Fibroblast of pulmonary artery (primary cell): Measurements from ENCODE around the gene HSF4.

Experiments used
- DNase-seq: peaks from one replicate; pipeline ENCODE4 v3.0.0-alpha.2; 2010; ENCODE audit warnings: low read depth
- H3K4me3 ChIP-seq: replicated peaks from 2 replicates; pipeline ENCODE4 v1.5.1; 2011; ENCODE audit warnings: low read depth, mild to moderate bottlenecking, control low read depth, low read length, moderate library complexity
- TF ChIP-seq, protein P1 (sequence below): IDR thresholded peaks from 2 replicates; pipeline ENCODE4 v1.5.1; 2011; ENCODE audit warnings: mild to moderate bottlenecking, control low read depth, low read length, inconsistent platforms; ENCODE audit errors: missing control alignments

HSF4 gene

DNA sequence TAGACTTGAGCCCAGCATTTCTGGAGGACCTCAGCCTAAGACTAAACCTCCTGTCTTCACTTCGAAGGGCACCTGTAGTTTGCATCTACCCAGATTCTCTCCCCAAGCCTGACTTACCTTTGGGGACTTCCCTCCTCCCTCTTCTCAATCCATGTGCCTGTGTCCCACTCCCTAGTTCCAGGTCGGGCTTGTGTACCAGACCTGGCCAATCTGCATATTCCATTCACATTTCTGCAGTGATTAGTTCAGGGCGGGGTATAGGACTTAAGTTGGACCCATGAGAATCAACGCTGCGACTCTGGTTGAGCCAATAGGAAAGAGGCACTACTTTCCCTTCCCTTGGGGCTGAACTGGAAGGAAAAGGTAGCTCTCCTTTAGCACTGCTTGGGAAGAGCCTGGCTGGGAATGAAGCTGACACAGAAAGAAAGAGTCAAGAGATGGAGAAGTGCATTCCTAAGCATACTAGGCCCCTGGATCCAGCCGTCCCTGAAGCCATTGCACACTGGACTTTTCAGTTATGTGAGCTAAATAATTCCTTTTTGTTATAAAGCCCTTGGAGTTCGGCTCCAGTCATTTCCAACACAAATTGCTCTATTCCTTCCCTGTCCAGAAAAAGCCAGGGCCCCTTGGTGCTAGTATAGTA lies 7.3 kb upstream of the HSF4 start:
- TF ChIP-seq, protein P1, sequence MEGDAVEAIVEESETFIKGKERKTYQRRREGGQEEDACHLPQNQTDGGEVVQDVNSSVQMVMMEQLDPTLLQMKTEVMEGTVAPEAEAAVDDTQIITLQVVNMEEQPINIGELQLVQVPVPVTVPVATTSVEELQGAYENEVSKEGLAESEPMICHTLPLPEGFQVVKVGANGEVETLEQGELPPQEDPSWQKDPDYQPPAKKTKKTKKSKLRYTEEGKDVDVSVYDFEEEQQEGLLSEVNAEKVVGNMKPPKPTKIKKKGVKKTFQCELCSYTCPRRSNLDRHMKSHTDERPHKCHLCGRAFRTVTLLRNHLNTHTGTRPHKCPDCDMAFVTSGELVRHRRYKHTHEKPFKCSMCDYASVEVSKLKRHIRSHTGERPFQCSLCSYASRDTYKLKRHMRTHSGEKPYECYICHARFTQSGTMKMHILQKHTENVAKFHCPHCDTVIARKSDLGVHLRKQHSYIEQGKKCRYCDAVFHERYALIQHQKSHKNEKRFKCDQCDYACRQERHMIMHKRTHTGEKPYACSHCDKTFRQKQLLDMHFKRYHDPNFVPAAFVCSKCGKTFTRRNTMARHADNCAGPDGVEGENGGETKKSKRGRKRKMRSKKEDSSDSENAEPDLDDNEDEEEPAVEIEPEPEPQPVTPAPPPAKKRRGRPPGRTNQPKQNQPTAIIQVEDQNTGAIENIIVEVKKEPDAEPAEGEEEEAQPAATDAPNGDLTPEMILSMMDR: no peak
- DNase-seq: no peak
- no peak overlapping the region for H3K4me3 ChIP-seq

DNA sequence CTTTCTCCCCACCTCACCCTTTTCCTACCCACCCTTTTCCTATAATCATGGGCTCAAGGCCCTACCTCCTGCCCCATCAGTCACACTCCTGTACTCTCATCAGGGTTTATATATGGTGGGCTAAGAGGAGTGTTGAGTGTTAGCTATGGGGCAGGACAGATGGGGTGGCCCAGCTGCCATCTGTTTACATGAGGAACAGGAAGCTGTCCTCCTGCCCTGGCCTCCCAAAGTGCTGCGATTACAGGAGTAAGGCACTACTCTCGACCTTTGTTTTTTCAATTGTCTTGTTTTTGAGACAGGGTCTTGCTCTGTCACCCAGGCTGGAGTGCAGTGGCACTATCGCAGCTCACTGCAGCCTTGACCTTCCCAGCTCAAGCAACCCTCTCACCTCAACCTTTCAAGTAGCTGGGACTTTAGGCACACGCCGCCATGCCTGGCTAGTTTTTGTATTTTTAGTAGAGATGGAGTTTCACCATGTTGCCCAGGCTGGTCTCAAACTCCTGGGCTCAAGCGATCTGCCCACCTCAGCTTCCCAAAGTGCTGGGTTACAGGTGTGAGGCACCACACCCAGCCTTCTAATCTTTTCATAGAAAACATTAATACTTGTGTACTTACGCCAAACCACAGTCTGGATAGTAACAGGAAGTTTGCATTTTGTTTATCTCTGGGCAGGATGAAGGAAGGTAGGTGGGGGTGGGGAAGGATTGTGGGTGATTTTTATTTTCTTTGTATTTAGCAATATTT lies 6.5 kb upstream of the HSF4 start:
- TF ChIP-seq, protein P1: no peak
- no peak for DNase-seq
- no peak overlapping the region for H3K4me3 ChIP-seq

DNA sequence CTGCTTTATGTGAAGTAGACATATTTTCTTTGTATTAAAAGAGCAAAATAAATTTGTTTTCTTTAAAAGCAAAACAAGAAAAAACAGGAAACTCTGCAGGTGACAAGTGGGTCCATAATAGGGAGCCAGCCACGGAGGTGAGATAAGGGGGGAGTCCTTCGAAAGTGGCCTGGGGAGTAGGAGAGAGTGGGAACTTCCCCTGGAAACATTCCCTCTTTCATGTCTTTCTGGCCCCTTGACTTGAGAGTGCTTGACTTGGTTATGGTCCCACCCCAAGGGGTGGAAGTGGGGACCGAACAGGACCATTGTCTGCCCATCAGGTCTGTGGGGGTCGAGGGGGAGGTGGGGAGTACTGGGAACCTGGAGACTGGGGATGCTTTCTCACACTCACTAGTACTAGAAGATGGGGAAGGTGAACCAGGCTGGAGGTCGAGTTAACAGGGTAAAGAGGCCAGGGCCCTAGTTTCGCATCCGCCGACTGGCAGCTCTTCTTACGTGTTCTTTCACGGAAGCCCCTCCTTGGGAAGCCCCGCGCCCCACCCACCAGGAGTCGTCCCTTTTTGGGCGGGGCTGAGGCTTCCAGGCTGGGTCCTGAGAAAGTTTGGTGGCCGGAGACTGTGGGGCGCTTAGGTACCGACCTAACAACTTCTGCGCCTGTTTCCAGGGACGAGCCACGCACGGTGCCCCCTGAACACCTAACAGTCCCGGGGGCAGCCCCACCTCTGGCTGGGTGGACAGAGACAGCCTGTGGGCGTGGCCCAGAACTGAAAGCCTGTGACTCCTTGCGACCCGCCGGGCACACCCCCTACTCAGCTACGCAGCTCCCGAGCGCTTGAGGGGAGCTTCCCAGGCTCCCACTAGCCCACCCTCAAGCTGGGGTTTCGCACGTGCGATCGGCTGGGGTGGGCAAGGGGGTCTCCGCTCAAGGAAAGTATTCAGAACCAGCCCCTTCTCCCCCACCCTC lies 5.6 kb upstream of the HSF4 start:
- TF ChIP-seq, protein P1: no peak
- peak overlapping the region; percentile 93 for H3K4me3 ChIP-seq
- peak; percentile 28 for DNase-seq

DNA sequence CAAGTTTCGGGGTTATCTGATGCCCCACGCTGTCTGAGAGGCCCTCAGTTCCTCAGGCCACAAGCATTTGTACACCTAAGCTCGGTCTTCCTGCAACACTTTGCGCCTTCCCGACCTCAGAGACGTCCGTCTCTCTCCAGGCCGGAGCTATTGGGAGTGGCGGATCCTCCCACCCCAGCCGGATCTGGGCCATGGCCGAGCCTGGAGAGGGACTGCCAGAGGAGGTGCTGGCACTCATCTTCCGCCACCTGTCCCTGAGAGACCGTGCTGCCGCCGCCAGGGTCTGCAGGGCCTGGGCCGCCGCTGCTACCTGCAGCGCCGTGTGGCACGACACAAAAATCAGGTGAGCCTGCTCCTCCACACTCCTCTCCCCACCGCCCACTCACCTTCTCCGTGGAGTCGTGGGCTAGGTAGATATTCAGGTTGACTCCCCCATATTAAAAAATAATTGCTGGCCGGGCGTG lies 2.9 kb upstream of the HSF4 start:
- H3K4me3 ChIP-seq: peak overlapping the region; percentile 93

DNA sequence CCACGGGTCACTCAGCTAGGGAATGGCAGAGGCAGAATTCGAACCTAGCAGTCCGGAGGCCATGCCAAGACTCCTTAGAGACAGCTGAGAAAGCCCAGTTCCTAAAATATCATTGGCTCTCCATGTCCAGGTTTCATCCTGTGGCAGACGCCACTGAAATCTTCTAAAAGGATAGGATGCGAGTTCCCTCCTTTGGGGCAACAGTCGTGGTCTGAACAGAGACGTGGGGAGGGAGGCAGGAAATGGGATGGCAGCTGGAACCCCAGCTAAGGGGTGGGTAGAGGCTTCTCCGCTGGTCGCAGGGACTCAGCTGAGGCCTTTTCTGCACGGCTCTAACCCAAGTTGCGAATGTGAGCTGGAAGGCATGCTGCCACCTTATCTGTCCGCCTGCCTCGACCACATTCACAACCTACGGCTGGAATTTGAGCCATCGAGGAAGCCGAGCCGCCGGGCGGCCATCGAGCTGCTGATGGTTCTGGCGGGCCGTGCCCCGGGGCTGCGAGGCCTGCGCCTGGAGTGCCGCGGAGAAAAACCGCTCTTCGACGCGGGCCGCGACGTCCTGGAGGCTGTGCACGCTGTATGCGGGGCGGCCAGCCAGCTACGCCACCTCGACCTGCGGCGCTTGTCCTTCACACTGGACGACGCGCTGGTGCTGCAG lies 1.9 kb upstream of the HSF4 start:
- TF ChIP-seq, protein P1: no peak
- DNase-seq: peak; percentile 34
- H3K4me3 ChIP-seq: no peak overlapping the region

More for the DNA sequence above, 2.9 kb upstream of the HSF4 start:
- TF ChIP-seq, protein P1: no peak
- no peak for DNase-seq

DNA sequence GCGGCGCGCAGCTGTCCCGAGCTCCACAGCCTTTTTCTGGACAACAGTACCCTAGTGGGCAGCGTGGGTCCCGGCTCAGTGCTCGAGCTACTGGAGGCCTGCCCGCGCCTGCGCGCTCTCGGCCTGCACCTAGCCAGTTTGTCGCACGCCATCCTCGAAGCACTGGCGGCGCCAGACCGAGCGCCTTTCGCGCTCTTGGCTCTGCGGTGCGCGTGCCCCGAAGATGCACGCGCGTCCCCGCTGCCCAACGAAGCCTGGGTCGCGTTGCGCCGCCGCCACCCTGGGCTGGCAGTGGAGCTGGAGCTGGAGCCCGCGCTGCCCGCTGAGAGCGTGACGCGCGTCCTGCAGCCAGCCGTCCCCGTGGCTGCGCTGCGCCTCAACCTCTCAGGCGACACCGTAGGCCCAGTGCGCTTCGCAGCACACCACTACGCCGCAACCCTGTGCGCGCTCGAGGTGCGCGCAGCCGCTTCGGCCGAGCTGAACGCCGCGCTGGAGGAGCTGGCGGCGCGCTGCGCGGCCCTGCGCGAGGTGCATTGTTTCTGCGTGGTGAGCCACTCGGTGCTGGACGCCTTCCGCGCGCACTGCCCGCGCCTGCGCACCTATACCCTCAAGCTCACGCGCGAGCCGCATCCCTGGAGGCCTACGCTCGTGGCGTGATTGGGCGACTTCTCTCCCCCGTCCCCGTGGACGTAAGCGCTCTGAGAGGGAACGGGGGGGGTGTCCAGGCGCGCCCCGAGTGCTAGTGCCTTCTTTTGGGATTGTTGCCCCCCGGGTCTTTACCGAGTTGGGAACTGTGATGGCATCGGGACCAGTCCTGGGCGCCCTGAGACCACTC lies 1.2 kb upstream of the HSF4 start:
- TF ChIP-seq, protein P1: no peak
- DNase-seq: peak; percentile 52
- H3K4me3 ChIP-seq: no peak overlapping the region
